AG09309 (cell line): ENCODE data around the gene MCRIP2.
A peak's percentile ranks its signal among the peaks of the same experiment; 100 is the strongest.

Experiments
- DNase-seq: peaks from one replicate; pipeline ENCODE4 v3.0.0-alpha.2; 2010; ENCODE audit warnings: low read depth
- H3K4me3 ChIP-seq: 2 replicates; pipeline ENCODE4 v1.5.1; 2011; ENCODE audit warnings: mild to moderate bottlenecking, low read depth, low read length, moderate library complexity; ENCODE audit not compliant: control insufficient read depth
- CTCF ChIP-seq: IDR thresholded peaks from 2 replicates; pipeline ENCODE4 v1.5.1; 2011; ENCODE audit warnings: mild to moderate bottlenecking, low read depth, low read length, inconsistent platforms; ENCODE audit not compliant: insufficient read depth, control insufficient read depth; ENCODE audit errors: missing control alignments

The MCRIP2 gene

GRCh38 chr16:680967-681745 lies 39.5 kb downstream of the MCRIP2 start:
- no peak for TF ChIP-seq CTCF
- H3K4me3 ChIP-seq, result peak overlapping the region; percentile 77
- DNase-seq, result no peak

- DNase-seq, result no peak
- TF ChIP-seq CTCF, result no peak
- peak overlapping the region; percentile 77 for H3K4me3 ChIP-seq
Observed at GRCh38 chr16:681746-682427, 40.3 kb downstream of the MCRIP2 start.

- H3K4me3 ChIP-seq, result peak overlapping the region; percentile 63
- no peak for TF ChIP-seq CTCF
- no peak for DNase-seq
Observed at GRCh38 chr16:682493-683395, 41.1 kb downstream of the MCRIP2 start.

GRCh38 chr16:683396-684070 lies 41.9 kb downstream of the MCRIP2 start:
- H3K4me3 ChIP-seq, result peak overlapping the region; percentile 63
- no peak for DNase-seq
- TF ChIP-seq CTCF, result no peak

GRCh38 chr16:684071-684794 lies 42.6 kb downstream of the MCRIP2 start, which contains the start of gene JMJD8:
Gene JMJD8 (minus strand): TSS chr16:684334. CDS start chr16:684319, 15 bp downstream.
- DNase-seq, result peak; percentile 69
- peak within 1 kb of the TSS; percentile 63 for H3K4me3 ChIP-seq
- TF ChIP-seq CTCF, result no peak
